ENCODE data around the gene KIF26B.
A peak's percentile ranks its signal among the peaks of the same experiment; 100 is the strongest.

The KIF26B gene

GRCh38 chr1:245365095-245366020, 210.6 kb downstream of the KIF26B start:
- peak; percentile 26 for DNase-seq

GRCh38 chr1:245366886-245367285, 212.1 kb downstream of the KIF26B start:
- DNase-seq = no peak

- no peak for DNase-seq
These were observed 215.5 kb downstream of the KIF26B start for GRCh38 chr1:245370175-245370825.

- no peak for DNase-seq
These were observed 216.3 kb downstream of the KIF26B start for GRCh38 chr1:245370905-245371581.

- DNase-seq = no peak
These were observed 218.3 kb downstream of the KIF26B start for GRCh38 chr1:245373131-245373530.

GRCh38 chr1:245375789-245376460, 221.1 kb downstream of the KIF26B start:
- no peak for DNase-seq

GRCh38 chr1:245377854-245378253, 223.1 kb downstream of the KIF26B start:
- DNase-seq = no peak

GRCh38 chr1:245378311-245378722, 223.5 kb downstream of the KIF26B start:
- DNase-seq = no peak

GRCh38 chr1:245378745-245379144, 224.0 kb downstream of the KIF26B start:
- no peak for DNase-seq

GRCh38 chr1:245380790-245381535, 226.2 kb downstream of the KIF26B start:
- DNase-seq = no peak

GRCh38 chr1:245382981-245383380, 228.2 kb downstream of the KIF26B start:
- DNase-seq = no peak

- DNase-seq = no peak
These were observed 228.9 kb downstream of the KIF26B start for GRCh38 chr1:245383396-245384330.

GRCh38 chr1:245386297-245386971, 231.6 kb downstream of the KIF26B start:
- no peak for DNase-seq

GRCh38 chr1:245388687-245389086, 233.9 kb downstream of the KIF26B start:
- DNase-seq = no peak

GRCh38 chr1:245389873-245390272, 235.1 kb downstream of the KIF26B start:
- DNase-seq = no peak

GRCh38 chr1:245390975-245391374, 236.2 kb downstream of the KIF26B start:
- no peak for DNase-seq

GRCh38 chr1:245393694-245394093, 238.9 kb downstream of the KIF26B start:
- DNase-seq = no peak

- DNase-seq = no peak
These were observed 240.9 kb downstream of the KIF26B start for GRCh38 chr1:245395680-245396079.

GRCh38 chr1:245396615-245397014, 241.8 kb downstream of the KIF26B start:
- DNase-seq = no peak

- no peak for DNase-seq
These were observed 243.0 kb downstream of the KIF26B start for GRCh38 chr1:245397771-245398170.

Data from NCI-H774 (cell line).